ENCODE measurements around the gene ACAP2. TPM values are rescaled to one million over a fixed set of nuclear protein-coding genes. Genes with fewer than 3 reads are reported as not detected.
"Not testable (repeated sequence)": the region's sequence is repeated elsewhere in the genome, so short reads cannot be mapped to it uniquely, and the experiment has no call there.

The ACAP2 gene, protein sequence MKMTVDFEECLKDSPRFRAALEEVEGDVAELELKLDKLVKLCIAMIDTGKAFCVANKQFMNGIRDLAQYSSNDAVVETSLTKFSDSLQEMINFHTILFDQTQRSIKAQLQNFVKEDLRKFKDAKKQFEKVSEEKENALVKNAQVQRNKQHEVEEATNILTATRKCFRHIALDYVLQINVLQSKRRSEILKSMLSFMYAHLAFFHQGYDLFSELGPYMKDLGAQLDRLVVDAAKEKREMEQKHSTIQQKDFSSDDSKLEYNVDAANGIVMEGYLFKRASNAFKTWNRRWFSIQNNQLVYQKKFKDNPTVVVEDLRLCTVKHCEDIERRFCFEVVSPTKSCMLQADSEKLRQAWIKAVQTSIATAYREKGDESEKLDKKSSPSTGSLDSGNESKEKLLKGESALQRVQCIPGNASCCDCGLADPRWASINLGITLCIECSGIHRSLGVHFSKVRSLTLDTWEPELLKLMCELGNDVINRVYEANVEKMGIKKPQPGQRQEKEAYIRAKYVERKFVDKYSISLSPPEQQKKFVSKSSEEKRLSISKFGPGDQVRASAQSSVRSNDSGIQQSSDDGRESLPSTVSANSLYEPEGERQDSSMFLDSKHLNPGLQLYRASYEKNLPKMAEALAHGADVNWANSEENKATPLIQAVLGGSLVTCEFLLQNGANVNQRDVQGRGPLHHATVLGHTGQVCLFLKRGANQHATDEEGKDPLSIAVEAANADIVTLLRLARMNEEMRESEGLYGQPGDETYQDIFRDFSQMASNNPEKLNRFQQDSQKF
- total RNA-seq: 10 to 100 TPM; 38.3 to 66.0 (median 49.2) TPM

DNA sequence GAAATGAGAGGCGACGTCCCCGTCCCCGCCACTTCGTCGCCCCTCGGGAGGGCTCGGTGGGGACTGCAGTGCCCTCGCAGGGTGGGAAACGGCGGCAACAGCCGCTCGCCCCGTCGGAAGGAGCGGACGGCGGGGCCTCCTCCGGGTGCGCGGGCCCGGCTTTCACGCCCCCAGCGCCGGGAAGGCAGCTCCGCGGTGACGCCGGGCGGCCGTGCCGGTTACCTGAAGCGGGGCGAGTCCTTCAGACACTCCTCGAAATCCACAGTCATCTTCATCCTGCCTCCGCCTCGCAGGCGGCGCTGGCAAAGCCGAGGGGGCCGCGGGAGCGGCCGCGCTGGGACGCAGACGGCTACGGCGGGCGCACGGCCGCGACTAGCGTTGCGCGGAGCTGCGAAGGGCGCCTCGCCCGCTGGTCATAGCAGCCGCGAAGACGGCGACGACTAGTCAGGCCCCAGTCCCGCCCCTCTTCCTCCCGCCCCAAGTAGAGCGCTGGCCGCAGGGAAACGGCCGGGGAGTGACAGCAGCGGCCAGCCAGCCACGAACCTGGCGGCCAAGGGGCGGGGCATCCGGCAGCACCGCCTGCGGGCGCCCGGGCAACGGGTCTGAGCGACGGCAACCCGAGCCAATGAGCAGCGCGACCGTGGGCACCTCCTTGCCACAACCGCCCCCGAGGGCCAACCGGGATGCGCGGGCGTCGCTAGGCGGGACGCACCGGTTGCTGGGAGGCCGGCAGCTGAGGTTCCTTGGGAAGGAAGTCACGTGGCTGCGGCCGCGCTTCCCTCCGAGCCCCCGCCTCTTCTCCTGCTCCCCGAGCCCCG lies at the start of gene ACAP2:
ACAP2 (minus strand) TSS at position 448 of the 818 bp plus-strand sequence; CDS start at position 275, 173 bp downstream.
- Histone ChIP-seq H3K4me1 (peaks cover 0 to 43% (median 8%) of the 10 kb centered on the region in 3 donors), H3K36me3 (no peaks in the 10 kb centered on the region), H3K9me3 (no peaks in the 10 kb centered on the region), H3K27me3 (no peaks in the 10 kb centered on the region), H3K4me3 (peak within 1 kb of the TSS; percentile 92 to 100), H3K27ac (peak within 1 kb of the TSS; percentile 94 to 99 (median 98))
- peak; percentile 99 for ATAC-seq
- WGBS, 2 donors (ENCODE audit: low coverage in 1 of 2): no CpG with 5 or more reads among the region's 106 CpGs
- TF ChIP-seq, protein P1, sequence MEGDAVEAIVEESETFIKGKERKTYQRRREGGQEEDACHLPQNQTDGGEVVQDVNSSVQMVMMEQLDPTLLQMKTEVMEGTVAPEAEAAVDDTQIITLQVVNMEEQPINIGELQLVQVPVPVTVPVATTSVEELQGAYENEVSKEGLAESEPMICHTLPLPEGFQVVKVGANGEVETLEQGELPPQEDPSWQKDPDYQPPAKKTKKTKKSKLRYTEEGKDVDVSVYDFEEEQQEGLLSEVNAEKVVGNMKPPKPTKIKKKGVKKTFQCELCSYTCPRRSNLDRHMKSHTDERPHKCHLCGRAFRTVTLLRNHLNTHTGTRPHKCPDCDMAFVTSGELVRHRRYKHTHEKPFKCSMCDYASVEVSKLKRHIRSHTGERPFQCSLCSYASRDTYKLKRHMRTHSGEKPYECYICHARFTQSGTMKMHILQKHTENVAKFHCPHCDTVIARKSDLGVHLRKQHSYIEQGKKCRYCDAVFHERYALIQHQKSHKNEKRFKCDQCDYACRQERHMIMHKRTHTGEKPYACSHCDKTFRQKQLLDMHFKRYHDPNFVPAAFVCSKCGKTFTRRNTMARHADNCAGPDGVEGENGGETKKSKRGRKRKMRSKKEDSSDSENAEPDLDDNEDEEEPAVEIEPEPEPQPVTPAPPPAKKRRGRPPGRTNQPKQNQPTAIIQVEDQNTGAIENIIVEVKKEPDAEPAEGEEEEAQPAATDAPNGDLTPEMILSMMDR (IDR thresholded peaks at IDR 0.05): peak in 1 of 4 experiments; percentile 9
- TF ChIP-seq EP300 (IDR thresholded peaks at IDR 0.05) (no peak), POLR2A (IDR thresholded peaks at IDR 0.05) (peak; percentile 97), POLR2AphosphoS5 (IDR thresholded peaks at IDR 0.05) (peak; percentile 91)

DNA sequence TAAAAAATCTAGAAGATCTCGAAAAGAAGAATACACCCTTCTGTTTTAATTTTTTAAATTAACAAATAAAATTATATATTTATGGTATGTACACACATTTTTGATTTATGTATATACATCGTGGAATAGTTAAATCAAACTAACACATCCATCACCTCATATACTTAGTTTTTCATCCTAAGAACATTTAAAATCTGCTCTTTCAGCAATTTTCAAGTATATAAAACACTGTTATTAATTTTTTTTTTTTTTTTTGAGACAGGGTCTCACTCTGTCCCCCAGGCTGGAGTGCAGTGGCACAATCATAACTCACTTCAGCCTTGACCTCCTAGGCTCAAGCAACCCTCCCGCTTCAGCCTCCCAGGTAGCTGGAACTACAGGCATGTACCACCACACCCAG lies 32.8 kb upstream of the ACAP2 start:
- Histone ChIP-seq H3K27me3 (no peaks in the 10 kb centered on the region), H3K4me1 (peaks cover 0 to 9% (median 0%) of the 10 kb centered on the region in 3 donors), H3K9me3 (no peaks in the 10 kb centered on the region), H3K36me3 (no peaks in the 10 kb centered on the region), H3K27ac (no peak overlapping the region), H3K4me3 (no peak overlapping the region)
- ATAC-seq: no peak
- 72 to 96% methylated on average over 3 of the region's 3 CpGs for WGBS, 2 donors (ENCODE audit: low coverage in 1 of 2)
- TF ChIP-seq POLR2AphosphoS5 (IDR thresholded peaks at IDR 0.05) (no peak), POLR2A (IDR thresholded peaks at IDR 0.05) (no peak), EP300 (IDR thresholded peaks at IDR 0.05) (no peak)
- TF ChIP-seq, protein P1 (IDR thresholded peaks at IDR 0.05): no peak

DNA sequence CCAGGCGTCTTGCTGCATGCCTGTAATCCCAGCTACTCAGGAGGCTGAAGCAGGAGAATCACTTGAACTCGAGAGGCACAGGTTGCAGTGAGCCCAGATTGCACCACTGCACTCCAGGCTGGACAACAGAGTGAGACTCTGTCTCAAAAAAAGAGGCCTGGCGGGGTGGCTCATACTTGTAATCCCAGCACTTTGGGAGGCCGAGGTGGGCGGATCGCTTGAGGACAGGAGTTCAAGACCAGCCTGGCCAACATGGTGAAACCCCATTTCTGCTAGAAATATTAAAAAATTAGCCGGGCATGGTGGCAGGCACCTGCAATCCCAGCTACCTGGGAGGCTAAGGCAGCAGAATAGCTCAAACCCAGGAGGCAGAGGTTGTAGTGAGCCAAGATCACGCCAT lies 32.3 kb upstream of the ACAP2 start:
- not testable (repeated sequence) for ATAC-seq, H3K27ac ChIP-seq, H3K27me3 ChIP-seq, H3K9me3 ChIP-seq, H3K36me3 ChIP-seq, H3K4me1 ChIP-seq, H3K4me3 ChIP-seq
- 74 to 86% methylated on average over 2 to 8 of the region's 8 CpGs for WGBS, 2 donors (ENCODE audit: low coverage in 1 of 2)

DNA sequence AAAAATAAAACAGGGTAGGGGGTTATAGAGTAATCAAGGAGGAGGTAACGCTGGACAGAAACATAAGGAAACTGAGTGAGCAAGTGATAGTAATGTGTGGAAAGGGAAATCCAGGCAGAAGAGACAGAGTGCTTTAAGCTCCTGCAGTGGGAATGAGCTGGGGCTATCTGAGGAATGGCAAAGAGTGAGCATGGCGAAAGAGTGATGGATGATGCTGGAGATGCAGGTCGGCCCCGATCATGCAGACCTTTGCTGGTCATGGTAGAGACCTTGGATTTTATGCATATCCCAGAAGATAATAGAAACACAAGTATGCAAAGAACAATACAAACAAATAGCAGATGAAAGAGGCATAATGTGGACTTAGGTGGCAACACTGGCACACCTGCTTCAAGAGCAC lies 26.0 kb upstream of the ACAP2 start:
- ATAC-seq: no peak
- H3K4me1 ChIP-seq: peaks cover 0 to 9% (median 0%) of the 10 kb centered on the region in 3 donors
- H3K27me3 ChIP-seq: no peaks in the 10 kb centered on the region
- TF ChIP-seq POLR2AphosphoS5 (IDR thresholded peaks at IDR 0.05) (no peak), POLR2A (IDR thresholded peaks at IDR 0.05) (no peak), EP300 (IDR thresholded peaks at IDR 0.05) (no peak)
- TF ChIP-seq, protein P1 (IDR thresholded peaks at IDR 0.05): no peak
- 73 to 86% methylated on average over 4 of the region's 4 CpGs for WGBS, 2 donors (ENCODE audit: low coverage in 1 of 2)
- no peaks in the 10 kb centered on the region for H3K9me3 ChIP-seq
- no peak overlapping the region for H3K27ac ChIP-seq
- no peaks in the 10 kb centered on the region for H3K36me3 ChIP-seq
- H3K4me3 ChIP-seq: no peak overlapping the region

DNA sequence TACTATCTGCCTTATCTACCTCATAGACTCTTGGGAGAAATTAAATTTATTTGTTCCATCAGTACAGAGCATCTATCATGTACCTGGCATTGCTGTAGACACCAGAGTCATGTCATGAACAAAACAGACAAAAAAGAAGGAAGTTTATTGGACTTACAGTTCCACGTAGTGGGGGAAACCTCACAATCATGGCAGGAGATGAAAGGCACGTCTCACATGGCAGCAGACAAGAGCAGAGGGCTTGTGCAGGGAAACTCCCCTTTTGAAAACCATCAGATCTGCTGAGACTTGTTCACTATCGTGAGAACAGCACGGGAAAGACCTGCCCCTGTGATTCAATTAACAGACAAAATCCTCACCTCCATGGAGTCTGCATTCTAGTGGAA lies 25.6 kb upstream of the ACAP2 start:
- 56 to 68% methylated on average over 3 to 4 of the region's 4 CpGs for WGBS, 2 donors (ENCODE audit: low coverage in 1 of 2)
- no peak overlapping the region for H3K4me3 ChIP-seq
- H3K4me1 ChIP-seq: peaks cover 0 to 9% (median 0%) of the 10 kb centered on the region in 3 donors
- TF ChIP-seq POLR2AphosphoS5 (IDR thresholded peaks at IDR 0.05): no peak
- TF ChIP-seq EP300 (IDR thresholded peaks at IDR 0.05): no peak
- no peak overlapping the region for H3K27ac ChIP-seq
- H3K9me3 ChIP-seq: no peaks in the 10 kb centered on the region
- H3K27me3 ChIP-seq: no peaks in the 10 kb centered on the region
- no peak for ATAC-seq
- no peaks in the 10 kb centered on the region for H3K36me3 ChIP-seq

Measured in gastroesophageal sphincter (tissue), 4 donors.